HepG2 (cell line): Measurements from ENCODE around the gene PTTG1. TPM values are rescaled to one million over a fixed set of nuclear protein-coding genes. Genes with fewer than 3 reads are reported as not detected.

ENCODE experiments used
- ARHGAP35 ChIP-seq: sonication (generic); formaldehyde crosslinking; IDR thresholded peaks from 2 replicates; pipeline ENCODE4 v1.9.0; 2022; ENCODE audit warnings: mild to moderate bottlenecking, inconsistent platforms, moderate library complexity, missing genetic modification reagents, borderline replicate concordance
- HNRNPLL ChIP-seq: fragments of 200-400 bp; formaldehyde crosslinking; IDR thresholded peaks from 2 replicates; pipeline ENCODE4 v1.6.1; 2017; ENCODE audit warnings: mild to moderate bottlenecking, low read depth, low read length; ENCODE audit not compliant: poor library complexity, severe bottlenecking
- JUN ChIP-seq: sonication (generic); formaldehyde crosslinking; IDR thresholded peaks from 2 replicates; pipeline ENCODE4 v1.4.0; 2020; ENCODE audit warnings: mild to moderate bottlenecking, missing genetic modification reagents
- JUND ChIP-seq: sonication (generic); formaldehyde crosslinking; IDR thresholded peaks from 2 replicates; pipeline ENCODE4 v1.8.0; 2022; ENCODE audit warnings: mild to moderate bottlenecking, missing genetic modification reagents
- MEIS1 ChIP-seq: sonication (generic); formaldehyde crosslinking; IDR thresholded peaks from 2 replicates; pipeline ENCODE4 v1.9.0; 2021; ENCODE audit warnings: mild to moderate bottlenecking, missing genetic modification reagents, moderate library complexity, borderline replicate concordance
- PTBP1 ChIP-seq: fragments of 200-400 bp; formaldehyde crosslinking; IDR thresholded peaks from 2 replicates; pipeline ENCODE4 v1.6.1; 2018; ENCODE audit warnings: low read length, low read depth; ENCODE audit not compliant: poor library complexity, severe bottlenecking
- RAD21 ChIP-seq: fragments of 450-650 bp; formaldehyde crosslinking; IDR thresholded peaks from 2 replicates; pipeline ENCODE4 v1.5.0; 2020; ENCODE audit warnings: mild to moderate bottlenecking
- SPEN ChIP-seq: sonication (generic); formaldehyde crosslinking; IDR thresholded peaks from 2 replicates; pipeline ENCODE4 v1.5.1; 2020; ENCODE audit warnings: low read depth, mild to moderate bottlenecking, missing genetic modification reagents
- ZBTB1 ChIP-seq: sonication (generic); formaldehyde crosslinking; IDR thresholded peaks from 2 replicates; pipeline ENCODE4 v1.4.0; 2020; ENCODE audit warnings: missing genetic modification reagents, borderline replicate concordance
- ZKSCAN8 ChIP-seq: IDR thresholded peaks from 2 replicates; pipeline ENCODE4 v1.6.1; 2016; ENCODE audit warnings: borderline replicate concordance, missing genetic modification reagents, missing compliant biosample characterization
- ZNF343 ChIP-seq: sonication (generic); formaldehyde crosslinking; IDR thresholded peaks from 2 replicates; pipeline ENCODE4 v1.4.0; 2020; ENCODE audit warnings: mild to moderate bottlenecking, missing genetic modification reagents
- ZNF501 ChIP-seq: sonication (generic); formaldehyde crosslinking; IDR thresholded peaks from 2 replicates; pipeline ENCODE4 v1.5.1; 2020; ENCODE audit warnings: mild to moderate bottlenecking, moderate library complexity, missing genetic modification reagents
- ZNF598 ChIP-seq: sonication (generic); formaldehyde crosslinking; IDR thresholded peaks from 2 replicates; pipeline ENCODE4 v1.5.1; 2020; ENCODE audit warnings: mild to moderate bottlenecking, missing genetic modification reagents, borderline replicate concordance
- ZNF615 ChIP-seq: sonication (generic); formaldehyde crosslinking; IDR thresholded peaks from 2 replicates; pipeline ENCODE4 v1.5.0; 2020; ENCODE audit warnings: mild to moderate bottlenecking, missing genetic modification reagents, borderline replicate concordance
- ZNF773 ChIP-seq: sonication (generic); formaldehyde crosslinking; IDR thresholded peaks from 2 replicates; pipeline ENCODE4 v1.4.0; 2020; ENCODE audit warnings: missing genetic modification reagents, borderline replicate concordance
- ZSCAN22 ChIP-seq: sonication (generic); formaldehyde crosslinking; IDR thresholded peaks from 2 replicates; pipeline ENCODE4 v1.4.0; 2020; ENCODE audit warnings: mild to moderate bottlenecking, missing genetic modification reagents
- polyA plus RNA-seq, 8 experiments: library from polyadenylated mRNA; depleted of rRNA in 3 of 8; stranded (reverse) in 7 of 8; unstranded in 1 of 8; fragments of >200 nt; fragmentation: Illumina TruSeq in 4 of 8; extraction: Trizol in 4 of 8; gene quantifications; 2 replicates each; pipeline versions ENCODE4 v1.2.1 to v1.2.3, GENCODE V29; 2011 to 2016; ENCODE audit warnings: low read depth in 4 of 8, missing spikeins in 1 of 8, mixed read lengths in 1 of 8; ENCODE audit not compliant: insufficient read depth in 1 of 8
- total RNA-seq, 5 experiments: library from RNA; depleted of rRNA; stranded (reverse); fragments of >200 nt; fragmentation: Illumina TruSeq; extraction: Trizol; gene quantifications; 2 replicates each; pipeline ENCODE4 v1.2.3, GENCODE V29; 2016; ENCODE audit warnings: low read depth in 1 of 5
- TF ChIP-seq, protein P1 (sequence below): sonication (generic); formaldehyde crosslinking; IDR thresholded peaks from 2 replicates; pipeline ENCODE4 v1.4.0; 2020; ENCODE audit warnings: missing genetic modification reagents
- TF ChIP-seq, protein P2 (sequence below): sonication (generic); formaldehyde crosslinking; IDR thresholded peaks from 2 replicates; pipeline ENCODE4 v1.5.0; 2020; ENCODE audit warnings: mild to moderate bottlenecking, missing genetic modification reagents, borderline replicate concordance

The PTTG1 gene
- total and polyA plus RNA-seq, 2 of the 13 experiments (the other 11 are each of a cell fraction or from before 2014, with no cell fraction given), result 102 to 161 TPM

DNA sequence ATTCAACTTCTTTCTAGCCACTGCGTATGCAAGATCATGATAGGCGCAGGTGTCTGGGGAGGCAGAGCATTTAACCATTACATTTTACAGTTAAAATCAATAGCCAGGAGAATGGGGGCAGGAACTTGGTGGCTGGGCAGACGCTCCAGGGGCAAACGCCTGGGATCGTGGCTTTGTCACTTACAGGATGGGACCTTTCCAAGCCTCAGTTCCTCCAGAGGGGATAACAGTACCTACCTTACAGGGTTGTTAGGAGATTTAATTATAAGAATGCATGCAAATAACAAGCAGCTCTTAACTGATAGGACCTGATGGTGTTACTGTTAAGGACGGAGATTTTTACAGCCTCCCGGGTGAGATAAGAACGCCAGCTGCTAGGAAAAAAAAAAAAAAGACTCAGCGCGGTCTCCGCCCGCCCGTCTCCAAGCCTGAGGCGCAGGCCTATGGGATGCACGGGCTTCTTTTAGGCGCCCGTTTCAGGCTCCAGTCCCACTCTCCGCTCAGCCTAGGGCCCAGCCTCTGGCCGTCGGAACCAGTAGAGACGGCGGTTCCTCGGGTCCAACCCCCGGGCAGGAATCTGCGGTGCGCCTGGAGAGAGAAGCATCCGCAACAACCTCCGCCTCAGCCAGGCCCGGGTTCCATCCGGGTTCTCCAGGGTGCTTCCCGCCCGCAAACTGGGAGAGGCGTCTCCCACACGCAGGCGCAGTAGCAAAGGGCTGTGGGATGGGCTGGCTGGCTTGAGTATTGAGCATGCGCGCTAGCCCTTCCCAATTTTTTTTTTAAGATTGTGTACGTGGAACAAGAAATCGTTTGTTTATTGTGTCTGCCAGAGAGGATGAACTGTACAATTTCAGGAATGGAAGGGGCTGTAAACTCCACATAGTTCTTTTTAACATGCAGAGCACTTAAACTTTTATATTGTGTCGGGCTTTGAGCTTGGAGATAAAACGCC lies 22.0 kb upstream of the PTTG1 start, which contains the start of gene FAM200C (continued):
- TF ChIP-seq JUND (no peak), MEIS1 (CRISPR knock-in tag) (0 out of 2 replicates have a peak, but pooled peaks have one; percentile 36), ZNF773 (CRISPR knock-in tag) (no peak), ZKSCAN8 (CRISPR knock-in tag) (peak; percentile 66; the same call in 1 of the 2 replicates), ARHGAP35 (CRISPR knock-in tag) (no peak), SPEN (peak; percentile 95), PTBP1 (no peak), RAD21 (no peak), ZNF343 (0 out of 2 replicates have a peak, but pooled peaks have one; percentile 29), ZNF615 (CRISPR knock-in tag) (no peak), JUN (CRISPR knock-in tag) (no peak), ZNF501 (CRISPR knock-in tag) (peak; percentile 82), HNRNPLL (peak; percentile 62), ZBTB1 (no peak), ZNF598 (CRISPR knock-in tag) (0 out of 2 replicates have a peak, but pooled peaks have one; percentile 52), ZSCAN22 (peak; percentile 36; the same call in 1 of the 2 replicates)
- TF ChIP-seq, protein P1, sequence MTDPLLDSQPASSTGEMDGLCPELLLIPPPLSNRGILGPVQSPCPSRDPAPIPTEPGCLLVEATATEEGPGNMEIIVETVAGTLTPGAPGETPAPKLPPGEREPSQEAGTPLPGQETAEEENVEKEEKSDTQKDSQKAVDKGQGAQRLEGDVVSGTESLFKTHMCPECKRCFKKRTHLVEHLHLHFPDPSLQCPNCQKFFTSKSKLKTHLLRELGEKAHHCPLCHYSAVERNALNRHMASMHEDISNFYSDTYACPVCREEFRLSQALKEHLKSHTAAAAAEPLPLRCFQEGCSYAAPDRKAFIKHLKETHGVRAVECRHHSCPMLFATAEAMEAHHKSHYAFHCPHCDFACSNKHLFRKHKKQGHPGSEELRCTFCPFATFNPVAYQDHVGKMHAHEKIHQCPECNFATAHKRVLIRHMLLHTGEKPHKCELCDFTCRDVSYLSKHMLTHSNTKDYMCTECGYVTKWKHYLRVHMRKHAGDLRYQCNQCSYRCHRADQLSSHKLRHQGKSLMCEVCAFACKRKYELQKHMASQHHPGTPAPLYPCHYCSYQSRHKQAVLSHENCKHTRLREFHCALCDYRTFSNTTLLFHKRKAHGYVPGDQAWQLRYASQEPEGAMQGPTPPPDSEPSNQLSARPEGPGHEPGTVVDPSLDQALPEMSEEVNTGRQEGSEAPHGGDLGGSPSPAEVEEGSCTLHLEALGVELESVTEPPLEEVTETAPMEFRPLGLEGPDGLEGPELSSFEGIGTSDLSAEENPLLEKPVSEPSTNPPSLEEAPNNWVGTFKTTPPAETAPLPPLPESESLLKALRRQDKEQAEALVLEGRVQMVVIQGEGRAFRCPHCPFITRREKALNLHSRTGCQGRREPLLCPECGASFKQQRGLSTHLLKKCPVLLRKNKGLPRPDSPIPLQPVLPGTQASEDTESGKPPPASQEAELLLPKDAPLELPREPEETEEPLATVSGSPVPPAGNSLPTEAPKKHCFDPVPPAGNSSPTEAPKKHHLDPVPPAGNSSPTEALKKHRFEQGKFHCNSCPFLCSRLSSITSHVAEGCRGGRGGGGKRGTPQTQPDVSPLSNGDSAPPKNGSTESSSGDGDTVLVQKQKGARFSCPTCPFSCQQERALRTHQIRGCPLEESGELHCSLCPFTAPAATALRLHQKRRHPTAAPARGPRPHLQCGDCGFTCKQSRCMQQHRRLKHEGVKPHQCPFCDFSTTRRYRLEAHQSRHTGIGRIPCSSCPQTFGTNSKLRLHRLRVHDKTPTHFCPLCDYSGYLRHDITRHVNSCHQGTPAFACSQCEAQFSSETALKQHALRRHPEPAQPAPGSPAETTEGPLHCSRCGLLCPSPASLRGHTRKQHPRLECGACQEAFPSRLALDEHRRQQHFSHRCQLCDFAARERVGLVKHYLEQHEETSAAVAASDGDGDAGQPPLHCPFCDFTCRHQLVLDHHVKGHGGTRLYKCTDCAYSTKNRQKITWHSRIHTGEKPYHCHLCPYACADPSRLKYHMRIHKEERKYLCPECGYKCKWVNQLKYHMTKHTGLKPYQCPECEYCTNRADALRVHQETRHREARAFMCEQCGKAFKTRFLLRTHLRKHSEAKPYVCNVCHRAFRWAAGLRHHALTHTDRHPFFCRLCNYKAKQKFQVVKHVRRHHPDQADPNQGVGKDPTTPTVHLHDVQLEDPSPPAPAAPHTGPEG (CRISPR knock-in tag), result peak; percentile 92
- TF ChIP-seq, protein P2, sequence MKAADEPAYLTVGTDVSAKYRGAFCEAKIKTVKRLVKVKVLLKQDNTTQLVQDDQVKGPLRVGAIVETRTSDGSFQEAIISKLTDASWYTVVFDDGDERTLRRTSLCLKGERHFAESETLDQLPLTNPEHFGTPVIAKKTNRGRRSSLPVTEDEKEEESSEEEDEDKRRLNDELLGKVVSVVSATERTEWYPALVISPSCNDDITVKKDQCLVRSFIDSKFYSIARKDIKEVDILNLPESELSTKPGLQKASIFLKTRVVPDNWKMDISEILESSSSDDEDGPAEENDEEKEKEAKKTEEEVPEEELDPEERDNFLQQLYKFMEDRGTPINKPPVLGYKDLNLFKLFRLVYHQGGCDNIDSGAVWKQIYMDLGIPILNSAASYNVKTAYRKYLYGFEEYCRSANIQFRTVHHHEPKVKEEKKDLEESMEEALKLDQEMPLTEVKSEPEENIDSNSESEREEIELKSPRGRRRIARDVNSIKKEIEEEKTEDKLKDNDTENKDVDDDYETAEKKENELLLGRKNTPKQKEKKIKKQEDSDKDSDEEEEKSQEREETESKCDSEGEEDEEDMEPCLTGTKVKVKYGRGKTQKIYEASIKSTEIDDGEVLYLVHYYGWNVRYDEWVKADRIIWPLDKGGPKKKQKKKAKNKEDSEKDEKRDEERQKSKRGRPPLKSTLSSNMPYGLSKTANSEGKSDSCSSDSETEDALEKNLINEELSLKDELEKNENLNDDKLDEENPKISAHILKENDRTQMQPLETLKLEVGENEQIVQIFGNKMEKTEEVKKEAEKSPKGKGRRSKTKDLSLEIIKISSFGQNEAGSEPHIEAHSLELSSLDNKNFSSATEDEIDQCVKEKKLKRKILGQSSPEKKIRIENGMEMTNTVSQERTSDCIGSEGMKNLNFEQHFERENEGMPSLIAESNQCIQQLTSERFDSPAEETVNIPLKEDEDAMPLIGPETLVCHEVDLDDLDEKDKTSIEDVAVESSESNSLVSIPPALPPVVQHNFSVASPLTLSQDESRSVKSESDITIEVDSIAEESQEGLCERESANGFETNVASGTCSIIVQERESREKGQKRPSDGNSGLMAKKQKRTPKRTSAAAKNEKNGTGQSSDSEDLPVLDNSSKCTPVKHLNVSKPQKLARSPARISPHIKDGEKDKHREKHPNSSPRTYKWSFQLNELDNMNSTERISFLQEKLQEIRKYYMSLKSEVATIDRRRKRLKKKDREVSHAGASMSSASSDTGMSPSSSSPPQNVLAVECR (CRISPR knock-in tag), result peak; percentile 82; the same call in 1 of the 2 replicates
